Skeletal muscle tissue (tissue), 4 donors: ENCODE measurements around the gene FILIP1. TPM values are rescaled to one million over a fixed set of nuclear protein-coding genes. Genes with fewer than 3 reads are reported as not detected.
A peak's percentile ranks its signal among the peaks of the same experiment; 100 is the strongest.

Experiments used
- H3K27ac ChIP-seq: one replicate; pipeline ENCODE4 v1.7.0; 2013; ENCODE audit warnings: mild to moderate bottlenecking, low read depth, low read length, inconsistent platforms
- H3K27me3 ChIP-seq, 3 donors: one replicate each; pipeline ENCODE4 v1.7.0; 2013; ENCODE audit warnings: low read length in 3 of 3; ENCODE audit not compliant: control insufficient read depth in 3 of 3, insufficient read depth in 3 of 3
- H3K36me3 ChIP-seq, 3 donors: one replicate each; pipeline ENCODE4 v1.7.0; 2013; ENCODE audit warnings: low read length in 3 of 3; ENCODE audit not compliant: control insufficient read depth in 3 of 3, insufficient read depth in 3 of 3
- H3K4me1 ChIP-seq, 3 donors: one replicate each; pipeline ENCODE4 v1.7.0; 2013; ENCODE audit warnings: low read length in 3 of 3, mild to moderate bottlenecking in 3 of 3; ENCODE audit not compliant: control insufficient read depth in 3 of 3, insufficient read depth in 3 of 3
- H3K4me3 ChIP-seq, 3 donors: one replicate each; pipeline ENCODE4 v1.7.0; 2013; ENCODE audit warnings: low read length in 3 of 3
- H3K9ac ChIP-seq, 3 donors: one replicate each; pipeline ENCODE4 v1.7.0; 2013; ENCODE audit warnings: low read length in 3 of 3, mild to moderate bottlenecking in 3 of 3, moderate library complexity in 2 of 3, low read depth in 1 of 3
- H3K9me3 ChIP-seq, 3 donors: one replicate each; pipeline ENCODE4 v1.7.0; 2013; ENCODE audit warnings: low read length in 3 of 3; ENCODE audit not compliant: control insufficient read depth in 3 of 3
- total RNA-seq: library from RNA; depleted of rRNA; stranded (reverse); fragments of >200 nt; gene quantifications from one replicate; pipeline ENCODE4 v1.2.3, GENCODE V29; 2014
- donor health status: Osteomylitis.

FILIP1 gene
- total RNA-seq, 1 donor from 2014 or later: 19.3 TPM

DNA sequence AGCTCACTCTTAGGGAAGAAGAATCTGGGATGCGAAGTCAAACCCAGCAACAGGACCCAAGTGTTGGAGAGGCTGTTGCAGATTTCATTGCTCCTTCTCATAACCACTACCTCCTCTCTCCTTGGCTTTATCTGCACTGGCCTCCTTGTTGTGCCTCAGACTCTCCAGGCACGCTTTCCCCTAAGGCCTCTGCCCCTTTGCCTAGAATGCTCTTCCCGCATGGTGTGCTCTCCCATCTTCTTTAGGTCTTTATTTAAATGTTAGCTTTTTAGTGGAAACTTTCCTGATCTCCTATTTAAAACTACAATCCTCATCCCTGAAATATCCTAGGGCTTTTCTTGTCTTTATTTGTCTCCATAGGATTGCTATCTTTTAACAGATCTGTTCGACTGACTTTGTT, 114.1 kb downstream of the FILIP1 start:
- Histone ChIP-seq H3K27ac (no peak overlapping the region), H3K9ac (no peak overlapping the region), H3K4me1 (peaks cover 14 to 23% (median 16%) of the 10 kb centered on the region in 3 donors)

DNA sequence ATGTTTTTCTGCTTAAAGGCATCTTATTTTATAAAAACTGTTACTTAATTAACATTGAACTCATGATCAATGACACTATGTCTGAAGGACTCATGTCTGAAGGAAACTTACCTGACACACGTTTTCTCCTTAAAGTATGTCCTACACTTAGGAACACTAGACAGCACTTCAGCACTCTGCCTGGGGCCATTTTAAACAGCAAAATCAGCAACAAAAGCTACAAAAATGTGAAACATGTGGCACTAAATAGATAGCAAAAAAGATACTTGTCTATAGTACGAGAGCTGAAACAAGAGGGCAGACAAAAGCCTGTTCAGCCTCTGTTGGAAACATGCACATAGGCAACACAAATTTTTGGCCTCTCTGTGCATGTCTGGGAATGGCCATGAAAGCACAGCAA, 115.5 kb downstream of the FILIP1 start:
- Histone ChIP-seq H3K27ac (no peak overlapping the region), H3K27me3 (no peaks in the 10 kb centered on the region), H3K9ac (no peak overlapping the region), H3K4me1 (peaks cover 13 to 23% (median 14%) of the 10 kb centered on the region in 3 donors), H3K36me3 (no peaks in the 10 kb centered on the region), H3K4me3 (no peak overlapping the region), H3K9me3 (no peaks in the 10 kb centered on the region)

More for the DNA sequence above, 114.1 kb downstream of the FILIP1 start:
- no peak overlapping the region for H3K4me3 ChIP-seq
- no peaks in the 10 kb centered on the region for H3K9me3 ChIP-seq
- H3K27me3 ChIP-seq: no peaks in the 10 kb centered on the region
- no peaks in the 10 kb centered on the region for H3K36me3 ChIP-seq

DNA sequence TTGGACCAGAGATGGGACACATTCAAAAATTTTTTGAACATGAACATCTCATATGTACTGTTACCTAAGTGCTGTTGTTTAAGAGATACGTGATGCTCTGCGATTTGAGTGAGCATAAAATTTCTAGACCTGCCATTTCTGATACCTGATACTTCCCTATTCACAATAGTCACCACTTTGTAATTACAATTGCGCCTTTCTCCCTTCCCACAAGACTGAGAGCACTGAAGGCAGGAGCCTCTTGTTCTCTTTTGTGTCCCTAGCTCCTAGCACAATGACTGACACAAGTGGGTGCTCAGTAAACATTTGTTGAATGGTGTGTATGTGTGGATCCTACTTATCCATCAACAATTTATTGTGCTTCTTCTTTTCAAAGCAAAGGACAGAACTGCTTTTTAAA, 116.2 kb downstream of the FILIP1 start:
- Histone ChIP-seq H3K4me1 (peaks cover 9 to 16% (median 10%) of the 10 kb centered on the region in 3 donors), H3K27me3 (no peaks in the 10 kb centered on the region), H3K27ac (no peak overlapping the region)

DNA sequence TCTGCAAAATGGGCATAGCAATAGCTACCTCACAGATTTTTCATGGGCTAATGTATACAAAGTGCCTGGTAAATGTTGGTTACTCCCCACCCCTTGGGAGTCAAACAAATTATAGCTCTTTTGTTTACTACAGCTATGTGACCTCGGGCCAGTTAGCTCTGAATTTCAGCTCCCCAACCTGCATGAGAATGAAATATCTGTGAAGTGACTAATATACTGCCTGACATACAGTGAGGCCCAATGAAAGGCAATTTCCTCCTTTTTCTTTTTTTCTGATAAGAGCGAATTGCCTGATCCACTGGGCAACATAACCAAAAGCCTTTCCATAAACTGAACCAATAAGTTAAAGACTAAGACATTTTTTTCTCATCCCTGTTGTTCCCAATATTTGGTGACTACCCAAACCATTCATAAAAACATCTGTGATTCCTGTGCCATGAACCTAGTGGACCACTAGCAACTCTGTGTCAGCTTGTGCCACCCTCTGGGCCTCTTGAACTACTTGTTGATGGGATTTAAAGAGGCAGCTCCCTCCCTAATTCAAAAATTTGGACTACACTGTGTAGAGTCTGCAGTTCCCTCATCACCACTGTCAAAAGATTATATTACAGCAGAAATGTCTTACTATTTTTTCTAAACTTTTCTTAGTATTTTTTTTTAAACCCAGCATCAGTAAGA, 117.1 kb downstream of the FILIP1 start:
- H3K36me3 ChIP-seq: no peaks in the 10 kb centered on the region
- no peaks in the 10 kb centered on the region for H3K27me3 ChIP-seq
- no peak overlapping the region for H3K27ac ChIP-seq
- no peaks in the 10 kb centered on the region for H3K9me3 ChIP-seq
- no peak overlapping the region for H3K4me3 ChIP-seq
- H3K4me1 ChIP-seq: peaks cover 5 to 14% (median 10%) of the 10 kb centered on the region in 3 donors
- H3K9ac ChIP-seq: no peak overlapping the region

More for the DNA sequence above, 116.2 kb downstream of the FILIP1 start:
- Histone ChIP-seq H3K36me3 (no peaks in the 10 kb centered on the region), H3K4me3 (no peak overlapping the region), H3K9ac (no peak overlapping the region), H3K9me3 (no peaks in the 10 kb centered on the region)

DNA sequence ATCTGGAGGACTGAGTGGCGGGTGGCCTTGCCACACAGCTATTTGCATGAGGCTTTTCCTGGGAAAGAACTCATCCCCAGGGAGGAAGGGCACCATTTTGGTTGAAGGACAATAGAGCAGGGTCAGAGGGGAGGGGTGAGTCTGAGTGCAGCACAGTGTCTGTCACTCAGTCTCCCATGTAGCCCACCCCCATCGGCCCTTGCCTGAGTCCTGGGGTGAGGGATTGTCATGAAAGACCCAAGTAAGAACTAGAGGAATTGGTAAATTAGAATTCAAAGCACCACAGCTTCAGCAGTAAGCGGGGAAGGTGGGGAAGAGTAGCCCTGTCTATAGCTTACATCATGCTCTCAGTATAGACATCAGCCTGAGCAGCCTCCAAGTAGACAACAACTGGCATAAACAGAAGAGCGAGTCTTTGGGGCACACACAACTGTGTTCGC, 118.6 kb downstream of the FILIP1 start:
- H3K9me3 ChIP-seq: no peaks in the 10 kb centered on the region
- peak overlapping the region; percentile 34 for H3K27ac ChIP-seq
- no peak overlapping the region for H3K4me3 ChIP-seq
- peak overlapping the region in 2 of 3 donors; percentile 7 to 9 for H3K9ac ChIP-seq
- no peaks in the 10 kb centered on the region for H3K36me3 ChIP-seq
- peaks cover 8 to 14% (median 13%) of the 10 kb centered on the region in 3 donors for H3K4me1 ChIP-seq
- H3K27me3 ChIP-seq: no peaks in the 10 kb centered on the region

DNA sequence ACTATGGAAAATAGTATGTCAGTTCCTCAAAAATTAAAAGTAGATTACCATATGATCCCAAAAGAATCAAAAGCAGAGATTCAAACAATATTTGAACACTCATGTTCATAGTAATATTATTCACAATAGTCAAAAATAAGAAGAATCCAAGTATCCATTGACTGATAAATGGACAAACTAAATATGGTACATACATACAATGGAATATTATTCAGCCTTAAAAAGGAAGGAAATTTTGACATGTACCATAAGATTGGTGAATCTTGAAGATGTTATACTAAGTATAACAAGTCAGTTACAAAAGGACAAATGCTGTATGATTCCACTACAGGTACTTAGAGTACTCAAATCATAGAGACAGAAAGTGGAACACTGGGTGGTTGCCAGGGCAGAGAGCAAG, 120.7 kb downstream of the FILIP1 start:
- no peak overlapping the region for H3K4me3 ChIP-seq
- no peaks in the 10 kb centered on the region for H3K27me3 ChIP-seq
- no peak overlapping the region for H3K27ac ChIP-seq
- no peaks in the 10 kb centered on the region for H3K36me3 ChIP-seq
- H3K9ac ChIP-seq: no peak overlapping the region
- no peaks in the 10 kb centered on the region for H3K9me3 ChIP-seq
- peaks cover 29 to 30% (median 30%) of the 10 kb centered on the region in 3 donors for H3K4me1 ChIP-seq

DNA sequence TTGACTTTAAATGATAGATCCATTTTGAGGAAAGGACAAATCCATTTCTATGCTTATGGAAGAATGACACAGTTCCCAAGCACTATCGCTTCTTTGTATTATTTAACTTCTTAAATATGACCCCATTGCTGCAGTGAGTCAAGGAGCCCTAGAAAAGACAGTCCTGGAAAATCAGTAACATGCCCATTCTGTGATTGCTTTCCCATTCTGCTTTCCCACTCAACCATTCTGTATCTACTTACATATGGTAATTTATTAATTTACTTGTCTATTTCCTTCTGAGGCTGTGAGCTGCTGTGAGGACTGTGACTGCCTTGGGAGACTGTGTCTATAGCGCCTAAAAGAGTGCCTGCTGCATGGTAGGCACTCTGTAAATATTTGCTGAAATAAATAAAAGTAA, 123.6 kb downstream of the FILIP1 start:
- no peaks in the 10 kb centered on the region for H3K9me3 ChIP-seq
- H3K36me3 ChIP-seq: no peaks in the 10 kb centered on the region
- peak overlapping the region in 1 of 3 donors; percentile 5 for H3K9ac ChIP-seq
- no peaks in the 10 kb centered on the region for H3K27me3 ChIP-seq
- H3K27ac ChIP-seq: peak overlapping the region; percentile 5
- no peak overlapping the region for H3K4me3 ChIP-seq
- peaks cover 20 to 27% (median 26%) of the 10 kb centered on the region in 3 donors for H3K4me1 ChIP-seq

DNA sequence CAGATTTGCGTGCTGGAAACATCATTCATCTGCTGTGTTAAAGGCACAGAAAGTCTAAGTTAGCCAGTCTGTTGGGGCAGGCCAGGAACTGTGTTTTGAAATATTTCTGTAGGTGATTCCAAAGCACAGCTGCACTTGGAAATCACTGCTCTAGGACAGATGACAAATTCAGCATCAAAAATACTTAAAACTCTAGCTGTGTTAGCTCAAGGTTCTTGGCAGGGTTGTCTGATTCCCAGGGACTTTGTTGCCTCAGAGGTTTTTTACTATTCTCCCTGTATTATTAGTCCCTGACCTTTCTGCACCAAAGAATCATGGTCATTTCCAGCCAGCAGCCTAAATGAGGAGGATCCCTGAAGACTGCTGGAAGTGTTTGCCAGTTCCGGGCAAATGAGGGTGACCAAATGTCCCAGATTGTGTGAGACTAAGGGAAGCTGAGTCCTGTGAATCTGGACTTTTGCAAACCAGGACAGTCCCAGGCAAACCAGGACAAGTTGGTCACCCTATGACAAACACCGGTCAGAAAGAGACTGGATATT, 124.7 kb downstream of the FILIP1 start:
- H3K27me3 ChIP-seq: no peaks in the 10 kb centered on the region
- H3K36me3 ChIP-seq: no peaks in the 10 kb centered on the region
- no peak overlapping the region for H3K9ac ChIP-seq
- peaks cover 20 to 25% (median 24%) of the 10 kb centered on the region in 3 donors for H3K4me1 ChIP-seq
- H3K27ac ChIP-seq: peak overlapping the region; percentile 64
- H3K9me3 ChIP-seq: no peaks in the 10 kb centered on the region
- H3K4me3 ChIP-seq: no peak overlapping the region

DNA sequence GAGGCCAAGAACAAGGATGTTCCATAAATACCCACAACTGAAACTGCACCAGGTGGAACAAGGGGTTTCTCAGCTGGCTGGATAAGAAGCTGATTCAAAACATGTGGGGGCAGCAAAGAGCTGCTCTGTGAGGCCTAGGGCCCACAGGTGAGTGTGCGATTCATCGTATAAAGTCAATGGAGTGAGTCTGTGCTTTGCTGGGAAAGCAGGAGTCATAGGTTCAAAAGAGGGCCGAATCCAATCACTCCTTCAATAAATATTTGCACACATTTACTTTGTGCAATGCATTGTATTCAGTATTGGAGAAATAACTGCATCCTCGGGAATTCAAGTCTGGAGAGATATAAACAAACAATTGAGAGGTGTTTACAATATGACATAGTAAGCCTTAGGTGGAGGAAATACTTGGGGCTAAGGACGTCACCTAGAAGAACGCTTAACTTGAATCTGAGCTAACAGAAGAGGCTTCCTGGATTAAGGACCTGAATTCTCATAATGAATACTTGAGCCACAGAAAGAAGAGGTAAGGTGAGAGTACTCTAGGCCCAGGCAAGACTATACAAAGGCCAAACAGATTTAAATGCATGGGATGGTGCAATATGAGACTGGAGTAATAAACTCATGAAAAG, 125.3 kb downstream of the FILIP1 start:
- Histone ChIP-seq H3K27me3 (no peaks in the 10 kb centered on the region), H3K27ac (peak overlapping the region; percentile 64), H3K4me3 (no peak overlapping the region), H3K36me3 (no peaks in the 10 kb centered on the region), H3K4me1 (peaks cover 20 to 25% (median 24%) of the 10 kb centered on the region in 3 donors), H3K9ac (no peak overlapping the region), H3K9me3 (no peaks in the 10 kb centered on the region)

DNA sequence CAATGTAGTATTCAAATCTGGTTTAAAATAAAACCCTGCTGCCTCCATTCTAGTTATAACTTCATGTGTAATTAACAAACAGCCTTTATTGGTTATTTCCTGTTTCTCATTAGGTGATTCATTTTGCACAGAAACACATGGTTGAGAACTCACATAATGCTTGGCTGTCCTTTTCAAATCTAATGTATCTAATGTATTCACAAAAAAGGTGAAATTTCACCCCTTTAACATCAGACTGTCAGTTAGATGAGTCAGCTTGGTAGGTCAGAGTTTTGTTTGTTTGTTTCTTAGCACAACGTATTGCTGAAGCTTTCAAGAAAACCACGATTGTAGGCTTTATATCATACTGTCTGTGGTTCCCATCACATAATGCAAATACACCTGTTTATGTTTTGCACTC, 130.3 kb downstream of the FILIP1 start:
- Histone ChIP-seq H3K27me3 (no peaks in the 10 kb centered on the region), H3K27ac (no peak overlapping the region), H3K4me3 (no peak overlapping the region), H3K36me3 (peaks cover 2 to 23% (median 15%) of the 10 kb centered on the region in 3 donors), H3K9me3 (no peaks in the 10 kb centered on the region), H3K4me1 (peaks cover 4 to 7% (median 5%) of the 10 kb centered on the region in 3 donors), H3K9ac (peak overlapping the region in 1 of 3 donors; percentile 3)
